ENCODE data around the gene ARHGEF1. TPM values are rescaled to one million over a fixed set of nuclear protein-coding genes. Genes with fewer than 3 reads are reported as not detected.

ARHGEF1 gene
- total RNA-seq, 1 experiment from 2014 or later: 69.5 TPM

DNA sequence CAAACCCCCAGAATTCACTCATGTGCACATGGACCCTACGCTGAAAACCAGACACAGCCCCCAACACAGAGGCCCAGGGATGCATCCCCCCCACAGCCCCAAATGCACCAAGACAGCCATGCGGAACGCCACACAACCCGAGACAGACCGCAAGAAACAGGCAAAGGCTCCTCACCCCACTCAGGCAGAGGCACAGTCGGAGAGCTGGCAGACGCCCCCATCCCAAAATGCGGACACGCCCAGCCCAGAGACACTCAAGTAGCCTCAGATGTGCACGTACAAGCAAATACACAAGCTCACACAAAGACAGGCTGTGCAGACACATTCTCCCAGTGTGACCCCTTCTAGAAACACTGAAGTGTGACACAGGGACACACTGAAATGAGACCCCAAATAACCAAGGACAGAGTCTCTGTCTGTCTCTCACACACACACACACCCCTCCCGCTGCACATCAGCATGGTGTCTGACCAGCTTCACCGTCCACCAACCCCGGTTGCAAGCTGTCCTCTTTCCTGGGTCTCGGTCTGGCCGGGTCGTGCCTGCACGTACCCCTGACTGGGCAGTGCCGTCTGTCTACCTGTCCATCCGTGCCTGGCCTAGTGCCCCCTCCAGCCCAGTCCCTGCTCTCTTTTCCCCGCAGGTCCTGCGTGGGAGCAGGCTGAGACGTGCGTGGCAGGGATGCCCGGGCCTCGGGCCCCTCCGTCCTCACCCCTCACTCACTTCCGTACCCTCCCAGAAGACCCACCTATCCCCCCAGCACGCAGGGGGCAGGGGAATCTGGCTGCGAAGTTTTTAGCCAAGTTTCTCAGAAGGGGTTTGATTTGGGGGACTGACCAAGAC is 29.1 kb downstream of the ARHGEF1 start:
- CTCF ChIA-PET: no interaction called here
- ATAC-seq: no peak
- no TSS peak for BruUV-seq (replicated peaks)

DNA sequence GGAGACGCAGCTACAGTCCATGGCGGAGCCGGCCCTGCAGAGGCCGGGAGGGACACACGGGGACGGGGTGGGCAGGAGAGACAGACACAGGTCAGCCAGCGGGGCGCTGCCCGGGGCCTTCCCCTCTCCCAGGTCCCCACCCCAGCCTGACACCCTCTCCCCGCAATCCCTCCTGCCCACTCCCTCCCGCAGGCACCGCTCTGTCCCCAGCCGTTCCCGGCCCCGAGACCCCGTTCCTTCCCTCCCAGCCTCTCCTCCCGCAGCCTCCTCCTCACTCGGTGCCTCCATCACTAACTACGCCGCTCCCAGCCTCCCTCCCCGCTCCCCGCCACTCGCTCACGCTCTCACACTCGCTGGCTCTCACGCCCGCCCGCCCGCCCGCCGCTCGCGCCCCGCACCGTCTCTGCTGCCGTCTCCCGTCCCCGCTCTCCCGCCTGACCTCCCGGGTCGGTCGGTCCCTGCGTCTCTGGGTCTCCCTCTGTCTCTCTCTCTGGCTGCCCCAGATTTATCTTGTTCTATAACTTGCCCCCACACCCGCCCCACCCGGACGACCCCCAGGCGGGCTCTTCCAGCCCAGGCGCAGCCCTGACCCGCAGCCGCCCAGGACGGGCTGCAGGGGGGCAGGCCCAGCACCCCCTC is 30.0 kb downstream of the ARHGEF1 start:
- ATAC-seq (peak; percentile 54), DNase-seq (ENCODE audit: low read depth, low spot score) (no peak)
- no peaks in the 10 kb centered on the region for H3K4me1 ChIP-seq (ENCODE audit: control insufficient read depth, insufficient read depth, low read length)
- BruUV-seq (replicated peaks): no TSS peak
- no peaks in the 10 kb centered on the region; the same call in 1 of the 2 replicates for H3K27me3 ChIP-seq (ENCODE audit: control insufficient read depth, insufficient read depth, low read length)
- in situ Hi-C loops (cut with HindIII; ENCODE audit: low pct_unique_long_range_greater_than_20kb, low sequenced_read_pairs): no loop called here
- H3K4me3 ChIP-seq (ENCODE audit: low read depth in 2 of 2, low read length in 2 of 2): no peak overlapping the region
- H3K9me3 ChIP-seq (ENCODE audit: control insufficient read depth, insufficient read depth, low read depth, low read length): no peaks in the 10 kb centered on the region
- no peak overlapping the region for H3K27ac ChIP-seq (ENCODE audit: low read length)
- intact Hi-C loops (cut with micrococcal nuclease; ENCODE audit: unreplicated experiment): no loop called here
- H3K36me3 ChIP-seq (ENCODE audit: control insufficient read depth, insufficient read depth, low read length): no peaks in the 10 kb centered on the region
- ChIA-PET POLR2A (no interaction called here), CTCF (no interaction called here)
- TF ChIP-seq SIN3A (IDR thresholded peaks at IDR 0.05; ENCODE audit: borderline replicate concordance, insufficient read depth, low read depth, low read length) (no peak), TCF7L2 (IDR thresholded peaks at IDR 0.05; ENCODE audit: low read depth, low read length) (no peak), POLR2AphosphoS5 (IDR thresholded peaks at IDR 0.05; ENCODE audit: low read depth, low read length) (no peak)
- TF ChIP-seq, protein P1, sequence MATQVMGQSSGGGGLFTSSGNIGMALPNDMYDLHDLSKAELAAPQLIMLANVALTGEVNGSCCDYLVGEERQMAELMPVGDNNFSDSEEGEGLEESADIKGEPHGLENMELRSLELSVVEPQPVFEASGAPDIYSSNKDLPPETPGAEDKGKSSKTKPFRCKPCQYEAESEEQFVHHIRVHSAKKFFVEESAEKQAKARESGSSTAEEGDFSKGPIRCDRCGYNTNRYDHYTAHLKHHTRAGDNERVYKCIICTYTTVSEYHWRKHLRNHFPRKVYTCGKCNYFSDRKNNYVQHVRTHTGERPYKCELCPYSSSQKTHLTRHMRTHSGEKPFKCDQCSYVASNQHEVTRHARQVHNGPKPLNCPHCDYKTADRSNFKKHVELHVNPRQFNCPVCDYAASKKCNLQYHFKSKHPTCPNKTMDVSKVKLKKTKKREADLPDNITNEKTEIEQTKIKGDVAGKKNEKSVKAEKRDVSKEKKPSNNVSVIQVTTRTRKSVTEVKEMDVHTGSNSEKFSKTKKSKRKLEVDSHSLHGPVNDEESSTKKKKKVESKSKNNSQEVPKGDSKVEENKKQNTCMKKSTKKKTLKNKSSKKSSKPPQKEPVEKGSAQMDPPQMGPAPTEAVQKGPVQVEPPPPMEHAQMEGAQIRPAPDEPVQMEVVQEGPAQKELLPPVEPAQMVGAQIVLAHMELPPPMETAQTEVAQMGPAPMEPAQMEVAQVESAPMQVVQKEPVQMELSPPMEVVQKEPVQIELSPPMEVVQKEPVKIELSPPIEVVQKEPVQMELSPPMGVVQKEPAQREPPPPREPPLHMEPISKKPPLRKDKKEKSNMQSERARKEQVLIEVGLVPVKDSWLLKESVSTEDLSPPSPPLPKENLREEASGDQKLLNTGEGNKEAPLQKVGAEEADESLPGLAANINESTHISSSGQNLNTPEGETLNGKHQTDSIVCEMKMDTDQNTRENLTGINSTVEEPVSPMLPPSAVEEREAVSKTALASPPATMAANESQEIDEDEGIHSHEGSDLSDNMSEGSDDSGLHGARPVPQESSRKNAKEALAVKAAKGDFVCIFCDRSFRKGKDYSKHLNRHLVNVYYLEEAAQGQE (IDR thresholded peaks at IDR 0.05; ENCODE audit: insufficient read depth in 1 of 2, low read depth in 2 of 2, low read length in 1 of 2): no peak
- TF ChIP-seq, protein P2, sequence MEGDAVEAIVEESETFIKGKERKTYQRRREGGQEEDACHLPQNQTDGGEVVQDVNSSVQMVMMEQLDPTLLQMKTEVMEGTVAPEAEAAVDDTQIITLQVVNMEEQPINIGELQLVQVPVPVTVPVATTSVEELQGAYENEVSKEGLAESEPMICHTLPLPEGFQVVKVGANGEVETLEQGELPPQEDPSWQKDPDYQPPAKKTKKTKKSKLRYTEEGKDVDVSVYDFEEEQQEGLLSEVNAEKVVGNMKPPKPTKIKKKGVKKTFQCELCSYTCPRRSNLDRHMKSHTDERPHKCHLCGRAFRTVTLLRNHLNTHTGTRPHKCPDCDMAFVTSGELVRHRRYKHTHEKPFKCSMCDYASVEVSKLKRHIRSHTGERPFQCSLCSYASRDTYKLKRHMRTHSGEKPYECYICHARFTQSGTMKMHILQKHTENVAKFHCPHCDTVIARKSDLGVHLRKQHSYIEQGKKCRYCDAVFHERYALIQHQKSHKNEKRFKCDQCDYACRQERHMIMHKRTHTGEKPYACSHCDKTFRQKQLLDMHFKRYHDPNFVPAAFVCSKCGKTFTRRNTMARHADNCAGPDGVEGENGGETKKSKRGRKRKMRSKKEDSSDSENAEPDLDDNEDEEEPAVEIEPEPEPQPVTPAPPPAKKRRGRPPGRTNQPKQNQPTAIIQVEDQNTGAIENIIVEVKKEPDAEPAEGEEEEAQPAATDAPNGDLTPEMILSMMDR (IDR thresholded peaks at IDR 0.05): no peak

More for the DNA sequence above, 29.1 kb downstream of the ARHGEF1 start:
- no peak for DNase-seq (ENCODE audit: low read depth, low spot score)
- POLR2A ChIA-PET: no interaction called here
- Histone ChIP-seq H3K9me3 (ENCODE audit: control insufficient read depth, insufficient read depth, low read depth, low read length) (no peaks in the 10 kb centered on the region), H3K36me3 (ENCODE audit: control insufficient read depth, insufficient read depth, low read length) (no peaks in the 10 kb centered on the region), H3K4me1 (ENCODE audit: control insufficient read depth, insufficient read depth, low read length) (no peaks in the 10 kb centered on the region), H3K27ac (ENCODE audit: low read length) (no peak overlapping the region), H3K27me3 (ENCODE audit: control insufficient read depth, insufficient read depth, low read length) (no peaks in the 10 kb centered on the region; the same call in 1 of the 2 replicates), H3K4me3 (ENCODE audit: low read depth in 2 of 2, low read length in 2 of 2) (no peak overlapping the region)
- TF ChIP-seq POLR2AphosphoS5 (IDR thresholded peaks at IDR 0.05; ENCODE audit: low read depth, low read length) (no peak), TCF7L2 (IDR thresholded peaks at IDR 0.05; ENCODE audit: low read depth, low read length) (no peak), SIN3A (IDR thresholded peaks at IDR 0.05; ENCODE audit: borderline replicate concordance, insufficient read depth, low read depth, low read length) (no peak)
- TF ChIP-seq, protein P2 (IDR thresholded peaks at IDR 0.05): no peak
- TF ChIP-seq, protein P1 (IDR thresholded peaks at IDR 0.05; ENCODE audit: insufficient read depth in 1 of 2, low read depth in 2 of 2, low read length in 1 of 2): no peak
- in situ Hi-C loops (cut with HindIII; ENCODE audit: low pct_unique_long_range_greater_than_20kb, low sequenced_read_pairs) (no loop called here), intact Hi-C loops (cut with micrococcal nuclease; ENCODE audit: unreplicated experiment) (no loop called here)

Measured in Panc1 (cell line).